Adipocyte (in vitro differentiated cells): ENCODE data around the gene IRX2.

Source experiments
- DNase-seq: peaks from one replicate; pipeline ENCODE4 v3.0.0-alpha.2; 2015; ENCODE audit warnings: low read depth
- H3K27me3 ChIP-seq: replicated peaks from 2 replicates; pipeline ENCODE4 v1.7.0; 2013; ENCODE audit warnings: mild to moderate bottlenecking, low read length, moderate library complexity; ENCODE audit not compliant: control insufficient read depth, insufficient read depth
- H3K36me3 ChIP-seq: 2 replicates; pipeline ENCODE4 v1.7.0; 2013; ENCODE audit warnings: low read length, mild to moderate bottlenecking, moderate library complexity; ENCODE audit not compliant: control insufficient read depth, insufficient read depth, severe bottlenecking
- H3K4me1 ChIP-seq: 2 replicates; pipeline ENCODE4 v1.7.0; 2013; ENCODE audit warnings: mild to moderate bottlenecking, low read length, moderate library complexity; ENCODE audit not compliant: control insufficient read depth, insufficient read depth
- H3K4me3 ChIP-seq: 2 replicates; pipeline ENCODE4 v1.7.0; 2013; ENCODE audit warnings: mild to moderate bottlenecking, low read length, moderate library complexity
- H3K9ac ChIP-seq: 2 replicates; pipeline ENCODE4 v1.7.0; 2013; ENCODE audit warnings: mild to moderate bottlenecking, low read length, moderate library complexity
- H3K9me3 ChIP-seq: 2 replicates; pipeline ENCODE4 v1.7.0; 2013; ENCODE audit warnings: mild to moderate bottlenecking, low read length, moderate library complexity; ENCODE audit not compliant: control insufficient read depth

Gene IRX2

GRCh38 chr5:2755076-2755680 is 3.7 kb upstream of the IRX2 start:
- DNase-seq = no peak
- no peaks in the 10 kb centered on the region for H3K27me3 ChIP-seq
- H3K4me1 ChIP-seq = peaks cover 34% of the 10 kb centered on the region
- no peaks in the 10 kb centered on the region for H3K9me3 ChIP-seq
- H3K9ac ChIP-seq = peak overlapping the region; percentile 71
- H3K4me3 ChIP-seq = peak overlapping the region; percentile 85
- no peaks in the 10 kb centered on the region for H3K36me3 ChIP-seq

- Histone ChIP-seq H3K4me1 (peaks cover 40% of the 10 kb centered on the region), H3K9ac (peak overlapping the region; percentile 71), H3K27me3 (no peaks in the 10 kb centered on the region), H3K9me3 (no peaks in the 10 kb centered on the region), H3K36me3 (no peaks in the 10 kb centered on the region), H3K4me3 (peak overlapping the region; percentile 85)
- no peak for DNase-seq
These were observed 3.2 kb upstream of the IRX2 start for GRCh38 chr5:2754581-2755075.

GRCh38 chr5:2753452-2754420 is 2.3 kb upstream of the IRX2 start:
- Histone ChIP-seq H3K36me3 (no peaks in the 10 kb centered on the region), H3K9me3 (no peaks in the 10 kb centered on the region), H3K4me1 (peaks cover 43% of the 10 kb centered on the region), H3K9ac (peak overlapping the region; percentile 71), H3K4me3 (peak overlapping the region; percentile 85), H3K27me3 (no peaks in the 10 kb centered on the region)
- DNase-seq = no peak

- Histone ChIP-seq H3K27me3 (no peaks in the 10 kb centered on the region), H3K4me1 (peaks cover 43% of the 10 kb centered on the region), H3K9me3 (no peaks in the 10 kb centered on the region), H3K4me3 (peak overlapping the region; percentile 90), H3K9ac (peak overlapping the region; percentile 92), H3K36me3 (no peaks in the 10 kb centered on the region)
- no peak for DNase-seq
These were observed 1.5 kb upstream of the IRX2 start for GRCh38 chr5:2752821-2753439.

GRCh38 chr5:2752059-2752820 is 763 bp upstream of the IRX2 start:
- H3K4me3 ChIP-seq = peak overlapping the region; percentile 90
- no peak for DNase-seq
- H3K9me3 ChIP-seq = no peaks in the 10 kb centered on the region
- peaks cover 39% of the 10 kb centered on the region for H3K4me1 ChIP-seq
- H3K9ac ChIP-seq = peak overlapping the region; percentile 92
- H3K36me3 ChIP-seq = peaks cover under 1% of the 10 kb centered on the region
- H3K27me3 ChIP-seq = no peaks in the 10 kb centered on the region

- no peaks in the 10 kb centered on the region for H3K27me3 ChIP-seq
- H3K4me3 ChIP-seq = peak overlapping the region; percentile 85
- no peaks in the 10 kb centered on the region for H3K9me3 ChIP-seq
- H3K4me1 ChIP-seq = peaks cover 43% of the 10 kb centered on the region
- peaks cover 4% of the 10 kb centered on the region for H3K36me3 ChIP-seq
- H3K9ac ChIP-seq = peak overlapping the region; percentile 89
- no peak for DNase-seq
These were observed 566 bp downstream of the IRX2 start for GRCh38 chr5:2750758-2751464.

GRCh38 chr5:2750026-2750757 is 1.3 kb downstream of the IRX2 start:
- Histone ChIP-seq H3K4me1 (peaks cover 35% of the 10 kb centered on the region), H3K9me3 (no peaks in the 10 kb centered on the region), H3K4me3 (peak overlapping the region; percentile 85), H3K27me3 (no peaks in the 10 kb centered on the region), H3K9ac (peak overlapping the region; percentile 89), H3K36me3 (peaks cover 4% of the 10 kb centered on the region)
- no peak for DNase-seq

GRCh38 chr5:2749514-2750025 is 1.9 kb downstream of the IRX2 start:
- Histone ChIP-seq H3K4me1 (peaks cover 32% of the 10 kb centered on the region), H3K9ac (peak overlapping the region; percentile 89), H3K27me3 (no peaks in the 10 kb centered on the region), H3K36me3 (peaks cover 4% of the 10 kb centered on the region), H3K9me3 (no peaks in the 10 kb centered on the region), H3K4me3 (peak overlapping the region; percentile 85)
- no peak for DNase-seq

- no peaks in the 10 kb centered on the region for H3K27me3 ChIP-seq
These were observed 2.5 kb downstream of the IRX2 start for GRCh38 chr5:2748861-2749513.

More at GRCh38 chr5:2748861-2749513, 2.5 kb downstream of the IRX2 start:
- no peaks in the 10 kb centered on the region for H3K9me3 ChIP-seq
- H3K4me1 ChIP-seq = peaks cover 28% of the 10 kb centered on the region
- H3K36me3 ChIP-seq = peaks cover 4% of the 10 kb centered on the region
- H3K9ac ChIP-seq = peak overlapping the region; percentile 89
- no peak for DNase-seq
- H3K4me3 ChIP-seq = peak overlapping the region; percentile 85
